CD4-positive, alpha-beta T cell treated with Interleukin-4 for 4 hours (primary cell): ENCODE results near the gene OSBPL9.
"Not testable (repeated sequence)": the region's sequence is repeated elsewhere in the genome, so short reads cannot be mapped to it uniquely, and the experiment has no call there.

Experiments
- DNase-seq: peaks from one replicate; pipeline ENCODE4 v3.0.0-alpha.2; 2020

The OSBPL9 gene

DNA sequence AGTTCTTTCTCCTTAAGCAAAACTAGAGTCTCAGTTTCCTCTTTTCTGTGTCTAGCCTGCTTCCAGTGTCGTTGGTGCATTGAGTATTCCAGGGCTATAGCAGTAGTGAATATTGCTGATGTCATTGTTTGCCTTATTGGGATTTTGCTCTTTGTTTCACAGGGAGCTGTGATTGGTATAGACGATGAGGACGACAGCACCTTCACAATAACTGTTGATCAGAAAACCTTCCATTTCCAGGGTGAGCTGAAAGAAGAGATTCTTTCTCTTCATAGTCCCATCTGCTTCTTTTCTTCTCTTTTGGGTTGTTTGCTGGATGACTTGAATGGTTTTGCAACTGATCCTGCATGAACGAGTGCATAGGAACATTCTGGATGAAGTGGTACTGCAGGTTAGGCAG lies 52.4 kb downstream of the OSBPL9 start:
- no peak for DNase-seq

DNA sequence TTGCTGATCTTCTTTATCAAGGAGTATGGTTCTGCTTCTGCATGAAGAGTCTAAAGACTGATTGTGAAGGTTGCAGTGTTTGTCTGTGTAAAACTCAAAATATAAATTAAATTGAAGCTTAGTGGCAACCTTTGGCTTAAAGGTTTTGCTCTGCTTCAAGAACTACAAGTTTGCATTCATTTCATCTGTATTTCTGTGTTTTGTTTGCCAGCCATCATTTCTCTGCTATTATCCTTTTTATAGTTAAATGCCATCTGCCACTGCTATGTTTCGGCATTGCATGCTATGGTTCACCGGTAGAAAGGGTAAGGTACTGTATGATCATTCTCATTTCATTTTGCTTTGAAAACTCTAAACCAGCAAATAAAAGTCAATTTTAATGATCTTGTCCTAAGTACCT lies 52.9 kb downstream of the OSBPL9 start:
- no peak for DNase-seq

DNA sequence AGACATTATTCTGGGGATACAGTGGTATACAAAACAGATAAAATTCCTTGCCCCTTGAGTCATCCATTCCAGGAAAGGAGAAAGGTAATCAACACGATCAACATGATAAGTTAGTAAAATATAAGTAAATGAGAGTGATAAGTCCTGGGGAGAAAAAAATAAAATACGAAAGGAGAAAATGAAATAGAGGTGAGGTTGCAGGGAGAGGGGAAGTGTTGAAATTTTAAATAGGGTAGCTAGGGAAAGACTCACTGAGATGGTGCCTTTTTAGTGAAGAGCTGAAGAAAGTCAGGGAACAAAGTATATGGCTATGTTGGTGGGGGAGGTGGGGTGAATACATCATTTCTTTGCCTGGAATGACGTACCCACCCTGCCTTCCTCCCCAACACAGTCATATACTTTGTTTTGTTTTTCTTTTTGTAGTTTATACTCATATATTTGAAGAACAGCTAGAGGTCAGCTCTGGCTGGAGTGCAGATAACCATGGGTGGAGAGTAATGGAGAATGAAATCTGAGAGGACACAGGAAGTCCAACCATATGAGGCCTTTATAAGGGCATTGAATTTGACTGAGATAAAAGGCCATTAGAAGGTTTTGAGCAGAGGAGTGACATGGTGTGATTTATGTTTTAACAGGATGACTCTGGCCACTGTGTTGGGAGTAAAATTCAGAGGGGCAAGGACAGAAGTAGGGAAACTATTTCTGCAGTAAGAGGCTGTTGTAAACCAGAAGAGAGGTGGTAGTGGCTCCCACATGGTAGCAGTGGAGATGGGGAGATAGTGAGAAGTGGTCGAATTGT lies 54.8 kb downstream of the OSBPL9 start:
- DNase-seq = no peak

DNA sequence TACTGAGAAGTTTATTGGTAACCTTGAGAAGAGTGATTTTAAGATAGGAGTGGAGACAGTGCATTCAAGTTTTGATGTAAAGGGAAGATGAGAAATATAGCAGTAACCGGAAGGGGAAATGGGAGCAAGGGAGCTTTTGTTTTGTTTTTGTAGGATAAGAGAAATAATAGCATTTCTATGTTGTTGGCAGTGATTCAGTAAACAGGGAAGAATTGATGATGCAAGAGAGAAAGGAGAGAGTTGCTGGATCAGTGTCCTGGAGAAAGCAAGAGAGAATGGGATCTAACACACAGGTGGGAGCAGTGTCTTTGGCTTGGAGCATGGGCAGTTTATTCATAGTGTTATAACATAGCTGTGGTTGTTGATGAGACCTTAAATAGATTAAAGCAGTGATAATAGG lies 56.4 kb downstream of the OSBPL9 start:
- DNase-seq = no peak

DNA sequence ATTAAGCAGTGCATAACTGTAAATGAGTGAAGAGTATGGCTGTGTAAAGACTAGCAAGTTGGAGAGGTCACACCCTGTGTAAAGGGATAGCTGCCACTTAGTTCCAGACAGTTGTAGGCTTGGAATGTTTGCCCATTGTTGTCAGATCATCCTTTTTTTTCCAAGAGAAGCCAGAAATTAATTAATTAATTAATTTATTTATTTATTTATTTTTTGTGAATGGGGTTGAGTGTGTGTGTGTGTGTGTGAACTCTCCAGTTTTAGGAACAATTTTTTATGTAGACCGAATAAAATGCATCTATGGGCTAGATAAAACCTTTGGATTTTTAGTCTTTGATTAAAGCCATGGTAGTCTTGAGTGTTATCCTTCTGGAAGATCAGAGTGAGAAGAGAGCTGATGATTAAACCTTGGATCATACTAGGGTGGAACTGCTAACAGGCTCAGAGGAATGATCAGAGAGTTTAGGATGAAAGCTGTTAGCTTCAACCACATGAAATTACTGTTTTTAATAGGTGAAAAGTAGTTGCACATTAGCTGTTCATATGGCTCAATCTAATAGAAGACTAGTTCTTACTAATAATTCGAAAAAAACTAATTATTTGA lies 58.4 kb downstream of the OSBPL9 start:
- no peak for DNase-seq

DNA sequence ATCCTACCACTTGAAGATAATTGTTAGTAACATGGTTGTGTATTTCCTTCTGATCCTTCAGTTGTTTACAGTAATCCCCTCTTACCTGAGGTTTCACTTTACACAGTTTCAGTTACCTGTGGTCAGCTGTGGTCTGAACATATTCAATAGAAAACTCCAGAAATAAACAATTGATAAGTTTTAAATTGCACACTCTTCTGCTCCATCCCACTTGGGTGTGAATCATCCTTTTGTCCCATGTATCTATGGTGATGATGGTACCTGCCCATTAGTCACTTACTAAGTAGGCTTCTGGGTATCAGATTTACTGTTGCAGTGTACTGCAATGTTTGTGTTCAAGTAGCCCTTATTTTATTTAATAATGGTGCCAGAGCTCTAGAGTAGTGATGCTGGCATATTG lies 62.5 kb downstream of the OSBPL9 start:
- no peak for DNase-seq

DNA sequence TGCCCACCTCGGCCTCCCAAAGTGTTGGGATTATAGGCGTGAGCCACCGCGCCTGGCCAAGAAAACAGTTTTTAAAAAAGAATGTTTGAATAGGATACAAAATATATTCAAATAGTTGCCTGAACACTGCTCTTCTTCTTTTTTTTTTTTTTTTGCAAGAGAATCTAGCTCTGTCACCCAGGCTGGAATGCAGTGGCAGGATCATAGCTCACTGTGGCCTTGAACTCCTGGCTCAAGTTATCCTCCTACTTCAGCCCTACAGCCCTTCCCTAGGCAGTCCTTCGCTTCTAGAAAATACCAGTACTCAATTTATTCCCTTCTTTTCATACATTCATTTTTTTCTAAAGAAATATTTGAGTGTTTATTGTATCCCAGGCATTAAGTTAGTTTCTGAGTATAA lies 67.9 kb downstream of the OSBPL9 start:
- DNase-seq = no peak

DNA sequence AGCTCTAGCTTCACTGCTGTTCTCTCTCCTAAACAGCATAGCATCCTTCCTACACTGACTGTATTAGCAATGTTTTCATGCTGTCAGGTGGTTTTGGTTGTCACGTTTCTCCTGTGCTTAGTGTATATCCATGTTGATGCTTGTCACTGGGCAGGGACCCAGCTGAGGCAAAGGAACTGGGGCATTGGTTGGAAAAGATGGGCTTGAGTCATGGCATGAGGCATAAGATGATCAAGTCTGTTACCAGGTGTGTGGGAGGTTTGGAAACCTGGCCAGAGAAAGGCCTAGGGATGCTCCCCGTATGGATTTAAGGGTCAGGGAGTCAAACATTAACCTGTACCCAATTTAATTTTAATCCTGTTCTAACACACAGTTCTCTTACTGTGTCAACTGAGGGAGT lies 69.6 kb downstream of the OSBPL9 start:
- DNase-seq = no peak

DNA sequence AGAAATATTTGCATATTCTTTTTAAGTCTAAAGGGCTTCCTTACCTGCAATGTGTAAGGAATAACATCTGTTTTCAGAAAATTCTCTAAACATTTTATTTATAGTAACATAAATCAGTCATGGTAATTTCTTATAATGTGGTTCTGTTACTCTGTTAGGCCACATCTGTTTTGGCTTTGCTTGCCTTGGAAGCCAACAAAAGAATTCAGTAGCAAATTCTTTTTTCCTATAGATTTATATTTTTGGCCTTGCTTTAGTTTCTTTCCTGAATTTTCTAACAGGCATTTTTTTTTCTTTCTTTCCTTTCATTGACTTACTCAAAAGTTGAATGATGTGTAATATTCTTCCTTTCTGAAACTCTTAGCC lies 72.2 kb downstream of the OSBPL9 start:
- DNase-seq = no peak

DNA sequence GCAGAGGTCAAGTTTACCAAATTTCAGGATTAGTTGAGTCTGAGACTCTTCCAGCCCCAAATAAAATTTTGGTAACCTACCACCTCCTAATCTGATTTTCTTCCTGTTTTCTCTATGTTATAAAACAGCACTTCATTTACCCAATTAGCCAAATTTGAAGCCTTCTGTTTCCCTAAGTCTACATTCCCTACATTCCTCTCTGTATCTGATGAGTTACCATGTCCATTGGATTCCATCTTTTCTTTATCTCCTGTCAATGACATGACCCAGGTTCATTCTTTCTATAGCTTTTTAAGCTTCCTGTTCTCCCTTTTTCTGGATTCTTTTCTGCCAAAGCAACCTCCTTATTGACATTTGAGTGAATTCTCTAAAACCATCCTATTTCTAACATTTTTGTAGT lies 72.8 kb downstream of the OSBPL9 start:
- no peak for DNase-seq

DNA sequence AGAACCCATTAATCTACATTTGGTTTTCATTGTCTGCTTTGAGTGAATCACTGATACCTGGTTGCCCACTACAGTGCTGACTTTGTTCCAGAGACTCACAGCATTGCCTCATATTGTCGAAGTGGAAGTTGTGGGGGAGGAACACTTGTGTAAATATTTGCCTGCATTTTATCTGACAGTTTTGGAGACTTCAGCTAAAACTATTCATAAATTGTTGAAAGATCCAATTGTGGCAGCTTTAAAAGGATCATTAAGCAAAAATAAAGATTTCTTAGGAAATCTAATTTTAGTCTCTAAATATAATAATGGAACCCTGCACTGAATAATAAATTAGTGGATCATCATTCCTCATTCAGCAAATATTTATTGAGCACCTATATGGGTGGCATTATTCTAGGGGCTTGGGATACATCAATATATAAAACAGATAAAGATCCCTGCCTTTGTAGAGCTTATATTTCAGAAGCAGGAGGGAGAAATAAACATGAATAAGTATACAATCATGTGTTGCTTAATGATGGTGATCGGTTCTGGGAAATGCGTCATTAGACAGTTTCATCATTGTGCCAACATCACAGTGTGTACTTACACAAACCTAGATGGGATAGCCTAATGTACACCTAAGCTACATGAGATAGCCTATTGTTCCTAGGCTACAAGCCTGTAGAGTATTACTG lies 73.5 kb downstream of the OSBPL9 start:
- no peak for DNase-seq

DNA sequence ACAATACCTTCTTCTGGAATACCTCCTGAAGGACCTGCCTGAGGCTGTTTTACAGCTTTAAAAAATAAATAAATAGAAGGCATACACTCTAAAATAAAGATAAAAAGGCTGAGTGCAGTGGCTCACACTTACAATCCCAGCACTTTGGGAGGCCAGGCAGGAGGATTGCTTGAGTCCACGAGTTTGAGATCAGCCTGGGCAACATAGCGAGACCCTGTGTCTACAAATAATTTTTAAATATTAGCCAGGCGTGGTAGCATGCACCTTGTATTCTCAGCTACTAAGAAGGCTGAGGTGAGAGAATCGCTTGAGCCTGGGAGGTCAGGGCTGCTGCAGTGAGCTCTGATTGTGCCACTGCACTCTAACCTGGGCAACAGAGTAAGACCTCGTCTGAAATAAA lies 75.0 kb downstream of the OSBPL9 start:
- DNase-seq = no peak

DNA sequence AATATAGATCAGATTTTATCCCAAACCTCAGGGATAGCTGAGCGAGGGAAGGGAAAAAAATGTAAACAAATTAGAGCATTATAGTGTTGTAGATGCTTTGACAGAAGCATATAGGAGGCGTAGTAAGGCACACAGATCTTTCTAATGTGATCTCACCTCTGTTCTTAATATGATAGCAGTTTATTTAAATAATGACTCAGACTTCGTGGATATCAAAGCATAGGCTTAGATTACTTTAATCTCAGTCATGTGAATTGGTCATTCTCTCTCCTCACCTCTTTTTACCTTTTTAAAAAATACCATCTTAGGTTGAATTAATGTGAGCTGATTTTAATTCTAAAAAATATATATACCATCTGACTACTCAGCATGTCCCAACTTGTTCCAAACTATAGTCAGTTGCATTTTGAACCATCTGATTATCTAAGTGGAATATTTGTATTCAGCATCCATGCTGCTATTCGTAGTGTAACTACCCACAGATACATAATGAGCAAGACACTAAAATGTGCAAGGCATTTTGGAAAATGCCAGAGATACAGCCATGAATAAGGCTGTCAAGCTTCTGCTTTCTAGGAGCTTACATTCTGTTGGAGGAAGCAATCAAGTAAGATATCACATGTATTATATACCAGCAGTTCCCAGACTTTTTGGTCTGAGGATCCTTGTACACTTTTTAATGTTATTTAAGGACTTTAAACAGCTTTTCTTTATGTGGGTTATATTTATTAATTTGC lies 76.7 kb downstream of the OSBPL9 start:
- DNase-seq = no peak

DNA sequence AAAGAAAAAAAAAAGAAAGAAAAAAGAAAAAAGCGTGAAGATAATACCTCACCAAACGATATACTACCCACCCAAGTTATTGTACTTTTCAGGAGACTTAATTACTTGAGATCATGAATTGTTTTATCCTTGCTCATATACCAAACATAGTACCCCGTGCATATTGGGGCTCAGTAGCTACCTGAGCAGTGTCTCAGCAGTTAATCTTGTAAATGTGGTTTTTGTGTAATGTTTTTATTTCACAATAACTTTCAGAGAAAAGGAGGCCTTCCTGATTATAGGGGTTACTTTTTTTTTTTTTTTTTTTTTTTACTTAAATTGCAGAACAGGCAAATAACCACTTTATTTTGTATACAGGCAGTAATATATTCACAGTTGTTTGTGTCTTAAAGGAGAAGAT lies 80.3 kb downstream of the OSBPL9 start:
- no peak for DNase-seq

DNA sequence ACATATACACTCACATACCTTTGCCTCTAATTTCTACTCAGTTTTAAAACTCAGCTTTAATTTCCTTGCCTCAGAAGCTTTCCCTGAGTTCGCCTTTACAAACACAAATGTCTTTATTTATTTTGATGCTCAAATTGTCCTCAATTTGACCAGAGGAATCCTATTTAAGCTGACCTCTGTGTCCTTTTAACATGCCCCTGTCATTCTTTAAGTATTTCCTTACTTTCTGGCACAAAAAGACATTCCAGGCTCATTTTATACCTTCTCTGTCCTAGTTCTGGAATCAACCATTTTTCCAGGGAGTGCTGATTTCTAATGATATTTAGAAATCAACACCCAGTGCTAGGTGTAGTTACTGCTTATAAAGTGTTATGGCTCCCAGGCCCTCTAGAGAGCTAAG lies 82.5 kb downstream of the OSBPL9 start:
- DNase-seq = no peak

DNA sequence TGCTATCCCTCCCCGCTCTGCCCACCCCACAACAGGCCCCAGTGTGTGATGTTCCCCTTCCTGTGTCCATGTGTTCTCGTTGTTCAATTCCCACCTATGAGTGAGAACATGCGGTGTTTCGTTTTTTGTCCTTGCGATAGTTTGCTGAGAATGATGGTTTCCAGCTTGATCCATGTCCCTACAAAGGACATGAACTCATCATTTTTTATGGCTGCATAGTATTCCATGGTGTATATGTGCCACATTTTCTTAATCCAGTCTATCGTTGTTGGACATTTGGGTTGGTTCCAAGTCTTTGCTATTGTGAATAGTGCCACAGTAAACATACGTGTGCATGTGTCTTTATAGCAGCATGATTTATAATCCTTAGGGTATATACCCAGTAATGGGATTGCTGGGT lies 84.9 kb downstream of the OSBPL9 start:
- DNase-seq = not testable (repeated sequence)

DNA sequence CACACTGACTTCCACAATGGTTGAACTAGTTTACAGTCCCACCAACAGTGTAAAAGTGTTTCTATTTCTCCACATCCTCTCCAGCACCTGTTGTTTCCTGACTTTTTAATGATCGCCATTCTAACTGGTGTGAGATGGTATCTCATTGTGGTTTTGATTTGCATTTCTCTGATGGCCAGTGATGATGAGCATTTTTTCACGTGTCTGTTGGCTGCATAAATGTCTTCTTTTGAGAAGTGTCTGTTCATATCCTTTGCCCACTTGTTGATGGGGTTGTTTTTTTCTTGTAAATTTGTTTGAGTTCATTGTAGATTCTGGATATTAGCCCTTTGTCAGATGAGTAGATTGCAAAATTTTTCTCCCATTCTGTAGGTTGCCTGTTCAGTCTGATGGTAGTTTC lies 85.3 kb downstream of the OSBPL9 start:
- DNase-seq = not testable (repeated sequence)

DNA sequence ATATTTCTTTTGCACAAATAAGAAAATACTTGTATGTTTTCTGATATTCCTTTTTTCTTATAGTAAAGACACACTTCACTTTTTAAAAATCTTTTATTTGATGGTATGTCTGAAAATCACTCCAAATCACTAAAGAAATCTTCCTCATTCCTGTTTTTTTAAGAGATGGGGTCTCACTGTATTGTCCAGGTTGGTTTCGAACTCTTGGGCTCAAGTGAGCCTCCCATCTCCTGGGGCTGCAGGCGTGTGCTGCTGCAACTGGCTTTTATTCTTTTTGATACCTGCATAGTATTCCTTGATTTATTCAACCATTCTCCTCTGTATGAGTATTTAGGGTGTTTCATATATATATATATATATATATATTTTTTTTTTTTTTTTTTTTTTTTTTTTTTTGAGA lies 88.1 kb downstream of the OSBPL9 start:
- DNase-seq = no peak

DNA sequence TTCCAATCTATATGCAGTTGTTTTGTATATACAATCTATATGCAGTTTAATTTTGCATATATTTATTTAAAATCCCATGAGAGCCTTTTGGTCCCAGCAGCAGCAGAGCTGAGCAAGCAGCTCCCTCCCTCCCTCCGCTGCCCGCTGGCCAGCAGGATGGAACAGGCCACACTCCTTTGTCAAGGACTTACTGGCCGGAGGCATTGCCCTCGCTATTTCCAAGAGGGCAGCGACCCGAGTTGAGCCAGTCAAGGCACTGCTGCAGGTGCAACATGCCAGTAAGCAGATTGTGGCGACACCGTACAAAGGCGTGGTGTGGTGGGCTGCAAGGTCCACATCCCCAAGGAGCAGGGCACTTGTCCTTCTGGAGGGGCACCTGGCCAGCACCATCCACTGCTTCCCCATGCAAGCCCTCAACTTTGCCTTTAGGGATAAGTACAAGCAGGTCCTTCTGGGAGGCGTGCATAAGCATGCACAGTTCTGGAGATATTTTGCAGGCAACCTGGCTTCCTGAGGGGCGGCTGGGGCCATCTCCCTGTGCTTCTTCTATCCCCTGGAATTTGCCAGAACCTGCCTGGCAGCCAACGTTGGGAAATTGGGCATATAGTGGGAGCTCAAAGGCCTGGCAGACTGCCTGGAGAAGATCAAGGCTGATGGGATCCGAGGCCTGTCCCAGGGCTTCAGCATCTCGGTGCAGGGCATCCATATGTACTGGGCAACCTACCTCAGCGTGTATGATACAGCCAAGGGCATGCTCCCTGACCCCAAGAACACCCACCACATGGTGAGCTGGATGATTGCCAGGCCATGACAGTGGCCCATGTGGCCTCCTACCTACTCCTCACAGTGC lies 92.2 kb downstream of the OSBPL9 start:
- DNase-seq = no peak

DNA sequence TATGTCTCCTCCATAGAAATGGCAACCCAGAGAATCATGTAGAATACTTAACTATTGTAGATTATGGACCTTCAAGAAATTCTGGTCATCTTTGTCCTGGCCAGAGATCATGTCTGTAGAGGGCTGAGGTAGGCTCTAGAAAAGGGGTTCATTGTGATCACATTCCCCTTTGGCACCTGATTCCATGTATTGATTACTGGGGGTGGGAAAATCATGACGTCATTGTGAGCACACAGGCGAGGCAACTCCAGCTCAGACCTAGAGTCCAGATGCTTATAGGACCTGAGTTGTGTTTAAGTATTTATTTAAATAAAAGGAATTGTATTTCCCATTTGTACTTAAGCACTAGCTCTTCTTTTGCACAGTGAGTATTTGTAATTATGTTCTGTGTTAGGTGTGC lies 93.1 kb downstream of the OSBPL9 start:
- no peak for DNase-seq

DNA sequence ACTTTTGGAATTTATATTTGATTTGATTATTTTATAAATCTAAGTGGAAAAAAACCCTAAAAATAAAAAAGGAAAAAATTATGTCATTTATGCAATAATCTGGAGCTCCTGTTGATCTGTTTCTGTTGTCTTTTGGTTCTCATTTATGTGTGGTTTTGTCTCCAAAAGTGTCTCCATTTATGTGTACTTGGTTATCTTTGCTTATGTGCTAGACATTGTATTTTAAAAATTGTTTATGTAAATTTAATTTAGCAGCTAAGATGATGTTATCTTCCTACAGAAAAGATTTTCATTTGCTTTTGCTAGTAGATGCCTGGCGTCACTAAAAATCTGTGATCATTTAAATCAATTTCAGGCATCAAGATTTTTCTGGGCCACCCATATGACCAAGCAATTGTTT lies 95.7 kb downstream of the OSBPL9 start:
- no peak for DNase-seq

DNA sequence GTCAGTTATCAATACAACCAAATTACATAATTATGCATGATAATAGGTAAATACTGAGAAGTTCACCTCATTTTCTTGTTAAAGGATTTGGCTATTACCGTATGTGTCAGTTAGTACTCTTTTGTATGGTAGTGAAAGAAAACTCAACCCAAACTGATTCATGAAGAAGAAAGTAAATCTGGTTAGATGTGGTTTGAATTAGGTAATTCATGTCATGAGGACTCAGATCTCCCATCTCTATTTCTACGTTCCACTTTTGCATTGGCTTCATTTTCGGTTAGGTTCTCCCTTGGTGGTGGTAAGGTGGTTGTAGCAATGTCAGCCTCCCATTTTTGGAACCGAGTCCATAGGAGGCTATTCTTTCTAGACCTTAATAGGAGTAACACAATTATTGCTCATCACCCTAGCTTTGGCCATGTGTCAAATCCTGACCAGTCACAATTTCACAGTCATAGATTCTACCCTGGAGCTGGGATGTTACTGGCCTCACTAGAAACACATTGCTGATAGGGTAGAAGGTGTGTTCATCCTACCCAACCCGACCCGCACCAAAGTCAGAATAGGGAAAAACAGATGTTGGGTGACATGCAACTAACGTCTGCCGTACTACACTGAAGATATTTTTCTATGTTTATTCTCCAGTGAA lies 97.6 kb downstream of the OSBPL9 start:
- no peak for DNase-seq
